GM21515 (cell line): Measurements from ENCODE around the gene ATG10.
"Not testable (repeated sequence)": the region's sequence is repeated elsewhere in the genome, so short reads cannot be mapped to it uniquely, and the experiment has no call there.

Experiments used
- ATAC-seq: cut with Tn5 transposase; IDR thresholded peaks from one replicate; pipeline ENCODE4 v1.9.1; 2021; ENCODE audit not compliant: unreplicated experiment

Gene ATG10

GRCh38 chr5:82218374-82219156, 246.7 kb downstream of the ATG10 start:
- ATAC-seq, result no peak

- no peak for ATAC-seq
Observed at GRCh38 chr5:82221020-82221419, 249.2 kb downstream of the ATG10 start.

- ATAC-seq, result no peak
Observed at GRCh38 chr5:82222597-82223574, 251.1 kb downstream of the ATG10 start.

- peak; percentile 89 for ATAC-seq
Observed at GRCh38 chr5:82225525-82226172, 253.8 kb downstream of the ATG10 start.

GRCh38 chr5:82234885-82235284, 263.1 kb downstream of the ATG10 start:
- ATAC-seq, result no peak

GRCh38 chr5:82244151-82244550, 272.3 kb downstream of the ATG10 start:
- ATAC-seq, result no peak

GRCh38 chr5:82244854-82245635, 273.2 kb downstream of the ATG10 start:
- ATAC-seq, result no peak

GRCh38 chr5:82246960-82247574, 275.2 kb downstream of the ATG10 start:
- ATAC-seq, result no peak

GRCh38 chr5:82252744-82253143, 280.9 kb downstream of the ATG10 start:
- ATAC-seq, result no peak

- ATAC-seq, result no peak
Observed at GRCh38 chr5:82255844-82256243, 284.0 kb downstream of the ATG10 start.

- ATAC-seq, result no peak
Observed at GRCh38 chr5:82257247-82257646, 285.4 kb downstream of the ATG10 start.

- ATAC-seq, result no peak
Observed at GRCh38 chr5:82257729-82258128, 285.9 kb downstream of the ATG10 start.

- ATAC-seq, result no peak
Observed at GRCh38 chr5:82259172-82259800, 287.5 kb downstream of the ATG10 start.

GRCh38 chr5:82265047-82265446, 293.2 kb downstream of the ATG10 start:
- no peak for ATAC-seq

GRCh38 chr5:82267297-82267933, 295.6 kb downstream of the ATG10 start:
- ATAC-seq, result not testable (repeated sequence)

- not testable (repeated sequence) for ATAC-seq
Observed at GRCh38 chr5:82269363-82269762, 297.5 kb downstream of the ATG10 start.

- ATAC-seq, result not testable (repeated sequence)
Observed at GRCh38 chr5:82272571-82273356, 300.9 kb downstream of the ATG10 start.

- not testable (repeated sequence) for ATAC-seq
Observed at GRCh38 chr5:82273426-82273825, 301.6 kb downstream of the ATG10 start.
